ENCODE measurements around the gene ZSWIM3.

Gene ZSWIM3

GRCh38 chr20:45925821-45926506 lies 68.5 kb downstream of the ZSWIM3 start:
- DNase-seq (ENCODE audit: insufficient read length, low spot score) (no peak), FAIRE-seq (no peak)

DNA sequence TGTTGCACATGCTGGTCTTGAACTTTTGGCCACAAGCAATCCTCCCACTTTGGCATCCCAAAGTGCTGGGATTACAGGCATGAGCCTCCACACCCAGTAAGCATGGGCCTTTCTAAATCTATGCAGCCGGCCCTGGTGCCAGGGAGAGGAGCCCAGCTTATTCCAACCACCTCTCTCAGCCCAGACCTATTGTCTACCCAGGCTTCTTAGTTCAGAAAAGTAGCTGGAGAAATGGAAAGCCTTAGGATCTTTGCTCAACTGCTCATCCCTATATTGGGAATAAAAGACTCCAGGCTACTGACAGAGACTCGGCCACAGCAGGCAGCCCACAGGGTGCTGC lies 69.3 kb downstream of the ZSWIM3 start:
- DNase-seq (ENCODE audit: insufficient read length, low spot score) = no peak
- FAIRE-seq = no peak

DNA sequence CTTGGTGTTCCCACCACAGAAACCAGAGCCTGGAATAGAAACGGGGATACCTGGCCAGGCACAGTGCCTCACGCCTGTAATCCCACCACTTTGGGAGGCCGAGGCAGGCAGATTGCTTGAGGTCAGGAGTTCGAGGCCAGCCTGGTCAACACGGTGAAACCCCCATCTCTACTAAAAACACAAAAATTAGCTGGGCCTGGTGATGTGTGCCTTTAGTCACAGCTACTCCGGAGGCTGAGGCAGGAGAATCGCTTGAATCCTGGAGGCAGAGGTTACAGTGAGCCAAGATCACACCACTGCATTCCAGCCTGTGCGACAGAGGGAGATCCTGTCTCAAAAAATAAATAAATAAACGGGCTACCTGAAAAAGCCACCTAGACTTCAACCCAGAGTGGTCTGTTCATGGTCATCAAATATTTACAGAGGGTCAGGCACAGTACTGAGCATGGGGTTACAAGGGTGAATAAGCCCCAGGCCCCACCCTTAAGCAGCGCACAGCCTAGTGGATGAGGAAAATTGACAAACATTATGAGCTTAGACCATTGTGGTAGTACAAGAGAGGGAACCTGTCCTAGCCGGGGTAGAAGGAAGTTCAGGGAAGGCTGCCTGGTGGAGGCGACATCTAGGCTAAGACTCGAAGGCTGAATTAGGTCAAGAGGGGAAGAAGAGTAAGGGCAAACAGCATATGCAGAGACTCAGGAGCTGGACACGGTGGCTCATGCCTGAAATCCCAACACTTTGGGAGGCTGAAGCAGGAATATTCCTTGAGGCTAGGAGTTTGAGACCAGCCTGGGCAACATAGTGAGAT lies 69.9 kb downstream of the ZSWIM3 start:
- no peak for FAIRE-seq
- no peak for DNase-seq (ENCODE audit: insufficient read length, low spot score)
